Activated CD4-positive, CD25-positive, alpha-beta regulatory T cell treated with anti-CD3 and anti-CD28 coated beads, Interleukin-2, amount 50 U/mL, for 72 hours (primary cell): ENCODE data around the gene ANKFY1.

Experiments
- DNase-seq: peaks from one replicate; pipeline ENCODE4 v3.0.0; 2021

ANKFY1 gene, protein sequence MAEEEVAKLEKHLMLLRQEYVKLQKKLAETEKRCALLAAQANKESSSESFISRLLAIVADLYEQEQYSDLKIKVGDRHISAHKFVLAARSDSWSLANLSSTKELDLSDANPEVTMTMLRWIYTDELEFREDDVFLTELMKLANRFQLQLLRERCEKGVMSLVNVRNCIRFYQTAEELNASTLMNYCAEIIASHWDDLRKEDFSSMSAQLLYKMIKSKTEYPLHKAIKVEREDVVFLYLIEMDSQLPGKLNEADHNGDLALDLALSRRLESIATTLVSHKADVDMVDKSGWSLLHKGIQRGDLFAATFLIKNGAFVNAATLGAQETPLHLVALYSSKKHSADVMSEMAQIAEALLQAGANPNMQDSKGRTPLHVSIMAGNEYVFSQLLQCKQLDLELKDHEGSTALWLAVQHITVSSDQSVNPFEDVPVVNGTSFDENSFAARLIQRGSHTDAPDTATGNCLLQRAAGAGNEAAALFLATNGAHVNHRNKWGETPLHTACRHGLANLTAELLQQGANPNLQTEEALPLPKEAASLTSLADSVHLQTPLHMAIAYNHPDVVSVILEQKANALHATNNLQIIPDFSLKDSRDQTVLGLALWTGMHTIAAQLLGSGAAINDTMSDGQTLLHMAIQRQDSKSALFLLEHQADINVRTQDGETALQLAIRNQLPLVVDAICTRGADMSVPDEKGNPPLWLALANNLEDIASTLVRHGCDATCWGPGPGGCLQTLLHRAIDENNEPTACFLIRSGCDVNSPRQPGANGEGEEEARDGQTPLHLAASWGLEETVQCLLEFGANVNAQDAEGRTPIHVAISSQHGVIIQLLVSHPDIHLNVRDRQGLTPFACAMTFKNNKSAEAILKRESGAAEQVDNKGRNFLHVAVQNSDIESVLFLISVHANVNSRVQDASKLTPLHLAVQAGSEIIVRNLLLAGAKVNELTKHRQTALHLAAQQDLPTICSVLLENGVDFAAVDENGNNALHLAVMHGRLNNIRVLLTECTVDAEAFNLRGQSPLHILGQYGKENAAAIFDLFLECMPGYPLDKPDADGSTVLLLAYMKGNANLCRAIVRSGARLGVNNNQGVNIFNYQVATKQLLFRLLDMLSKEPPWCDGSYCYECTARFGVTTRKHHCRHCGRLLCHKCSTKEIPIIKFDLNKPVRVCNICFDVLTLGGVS

DNA sequence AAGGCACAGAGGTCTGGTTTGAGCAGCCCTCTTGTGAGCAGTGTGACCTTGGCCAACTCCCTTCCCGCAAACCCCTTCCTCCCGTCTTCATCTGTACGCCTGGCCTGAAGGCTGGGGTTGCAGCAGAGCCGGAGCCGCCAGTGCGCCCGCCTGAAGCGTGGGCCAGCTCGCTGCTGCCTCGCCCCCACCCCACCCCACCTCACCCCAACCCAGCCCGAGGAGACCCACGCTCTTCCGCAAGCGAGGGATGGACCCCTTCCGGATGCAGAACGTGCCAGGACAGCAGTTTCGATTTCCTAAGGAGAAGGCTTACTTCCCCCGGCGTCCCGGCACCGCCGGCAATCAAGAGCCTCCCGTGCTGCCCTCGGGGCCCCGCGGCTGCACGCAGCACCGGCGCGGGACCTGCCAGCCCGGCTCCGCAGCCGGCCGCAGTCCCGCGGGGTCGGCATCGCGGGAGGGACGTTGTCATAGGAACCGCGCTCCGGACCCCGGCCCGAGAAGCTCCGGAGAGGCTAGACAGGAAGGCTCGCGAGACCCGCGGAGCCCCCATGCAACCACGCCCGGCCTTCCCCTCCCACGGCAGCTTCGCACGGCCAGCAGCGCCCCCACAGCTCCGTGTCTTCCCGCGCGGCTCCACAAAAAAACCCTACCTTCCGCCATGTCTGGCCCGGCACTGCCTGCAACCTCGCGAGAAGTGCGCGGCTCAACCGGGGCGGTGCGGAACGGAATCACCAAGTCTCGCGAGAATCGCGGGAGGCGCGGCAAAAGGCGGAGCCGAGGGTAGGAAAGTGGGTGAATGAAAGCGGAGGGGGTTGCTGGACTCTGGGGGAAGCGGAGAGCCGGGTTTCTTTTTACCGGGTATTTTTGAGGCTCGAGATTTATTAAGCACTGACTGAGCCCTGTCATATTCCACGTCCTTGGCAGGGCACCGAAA is at the start of gene ANKFY1:
TSS of gene ANKFY1 (minus strand) at position 698 of the 934 bp plus-strand sequence. CDS start at position 660, 38 bp downstream.
- DNase-seq = peak; percentile 99

DNA sequence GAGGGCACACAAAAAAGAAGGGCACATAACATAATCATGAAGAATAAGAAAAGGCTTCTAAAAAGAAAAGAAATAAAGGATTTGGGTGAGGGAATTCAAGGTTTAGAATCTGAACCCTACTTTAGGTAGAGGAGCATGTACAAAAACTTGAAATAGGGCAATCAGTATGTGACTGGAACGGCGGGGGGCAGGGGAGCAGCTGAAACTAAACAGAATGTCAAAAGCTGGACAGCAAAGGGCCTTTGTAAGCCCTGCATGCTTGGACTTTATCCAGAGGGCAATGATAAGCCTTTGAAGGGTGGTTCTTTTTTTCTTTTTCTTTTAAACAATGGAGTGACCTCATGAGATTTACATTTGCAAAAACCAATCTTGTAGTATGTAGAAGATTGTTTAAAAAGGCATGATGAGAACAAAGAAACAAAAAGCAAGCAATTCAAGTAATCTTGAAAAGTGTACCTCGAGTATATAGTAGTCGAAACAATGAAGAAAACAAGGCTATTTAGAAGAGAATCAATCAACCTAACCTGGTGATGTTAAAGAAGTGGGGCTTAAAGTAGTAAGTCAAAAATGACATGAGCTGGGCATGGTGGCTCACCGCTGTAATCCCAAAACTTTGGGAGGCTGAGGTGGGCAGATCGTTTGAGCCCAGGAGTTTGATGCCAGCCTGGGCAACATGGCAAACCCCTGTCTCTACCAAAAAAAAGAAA is 46.7 kb upstream of the ANKFY1 start:
- DNase-seq = no peak

GRCh38 chr17:4309897-4310296 is 46.1 kb upstream of the ANKFY1 start:
- no peak for DNase-seq

DNA sequence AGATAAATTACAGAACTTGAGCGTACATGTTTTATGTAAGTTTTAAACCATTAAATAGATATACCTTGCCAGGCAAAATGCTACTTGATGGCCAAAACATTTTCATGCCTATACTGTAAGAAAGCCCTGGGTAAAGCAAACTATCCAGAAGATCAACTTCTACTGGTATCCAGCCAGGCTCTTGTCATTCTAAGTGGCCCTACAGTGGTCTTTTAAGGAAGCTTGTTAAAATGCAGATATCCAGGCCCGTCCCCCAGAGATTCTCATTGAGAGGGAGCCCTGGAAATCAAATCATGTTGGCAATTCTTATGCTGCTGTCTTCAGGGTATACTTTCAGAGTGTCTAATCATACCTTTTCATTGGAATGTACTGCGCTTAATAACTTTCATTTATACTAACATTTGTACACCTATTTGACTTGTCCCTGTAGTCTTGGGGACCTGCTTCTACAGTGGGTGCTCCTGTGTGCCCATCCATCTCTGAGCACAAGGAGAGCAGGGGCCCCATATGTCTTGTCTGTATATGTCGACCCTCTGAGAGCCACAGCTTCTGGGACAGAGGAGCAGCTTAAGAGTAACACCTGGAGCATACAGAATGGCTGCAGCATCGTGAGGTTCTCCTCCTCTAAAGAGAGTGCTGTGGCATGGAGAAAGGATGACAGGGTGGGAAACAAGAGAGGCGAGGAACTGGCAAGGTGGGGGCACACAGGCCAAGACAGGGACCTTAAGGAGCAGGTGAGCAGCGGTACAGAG is 43.6 kb upstream of the ANKFY1 start:
- no peak for DNase-seq

DNA sequence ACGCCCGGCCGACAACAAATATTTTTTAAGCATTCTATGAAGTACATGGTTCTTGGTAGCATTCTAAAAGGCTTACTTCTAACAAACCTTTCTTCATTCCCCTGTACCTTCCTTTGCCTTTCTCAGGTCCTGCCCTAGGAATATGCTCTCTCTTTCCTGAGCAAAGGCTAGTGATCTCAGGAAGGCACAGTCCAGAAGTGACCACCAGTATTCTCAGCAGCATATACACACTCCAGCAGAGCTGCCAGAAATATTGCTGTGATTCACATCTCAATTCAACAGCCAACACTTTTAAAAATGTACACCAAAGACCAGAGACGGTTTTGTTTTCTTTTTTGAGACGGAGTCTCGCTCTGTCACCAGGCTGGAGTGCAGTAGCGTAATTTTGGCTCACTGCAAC is 41.4 kb upstream of the ANKFY1 start:
- no peak for DNase-seq

- DNase-seq = no peak
Observed at GRCh38 chr17:4304417-4305027, 40.7 kb upstream of the ANKFY1 start.

DNA sequence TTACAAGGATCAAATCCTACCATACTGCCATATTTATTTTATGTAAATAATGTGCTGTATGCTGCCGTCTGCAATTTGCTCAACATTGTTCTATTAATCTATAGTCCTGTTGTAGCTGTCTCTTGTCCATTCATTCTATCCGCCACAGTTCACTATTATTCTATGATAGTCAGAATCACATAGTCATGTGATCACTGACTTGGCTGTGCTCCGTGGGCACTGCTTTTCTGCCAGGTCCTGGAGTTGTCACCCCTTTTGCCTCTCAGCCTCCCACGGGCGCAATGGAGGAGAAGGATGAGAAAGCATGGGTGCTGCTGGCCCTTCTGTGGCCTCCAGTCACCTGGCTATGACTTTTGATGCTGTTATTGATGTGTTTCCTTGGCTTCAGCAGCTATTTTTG is 37.3 kb upstream of the ANKFY1 start:
- DNase-seq = no peak

- no peak for DNase-seq
Observed at GRCh38 chr17:4297351-4297750, 33.6 kb upstream of the ANKFY1 start.

DNA sequence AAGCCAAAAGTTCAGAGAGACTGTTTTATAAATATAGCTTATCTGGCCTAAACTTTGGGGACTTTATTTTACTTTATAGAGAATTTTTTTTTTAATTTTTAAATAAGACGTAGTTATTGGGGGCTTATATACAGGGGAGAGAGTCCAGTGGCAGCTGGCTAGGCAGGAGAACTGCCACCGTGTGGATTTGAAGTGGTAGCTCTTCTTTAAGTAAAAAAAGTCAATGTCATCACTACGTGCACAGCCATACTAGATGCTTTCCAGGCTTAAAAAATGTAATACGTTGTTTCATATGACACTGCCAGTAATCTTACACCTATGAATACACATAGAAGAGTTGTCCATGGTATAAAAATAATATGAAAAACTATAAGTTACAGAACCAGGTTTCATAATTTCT is 31.9 kb upstream of the ANKFY1 start:
- no peak for DNase-seq

GRCh38 chr17:4293572-4293971 is 29.8 kb upstream of the ANKFY1 start:
- DNase-seq = no peak

- DNase-seq = no peak
Observed at GRCh38 chr17:4287710-4288109, 23.9 kb upstream of the ANKFY1 start.

DNA sequence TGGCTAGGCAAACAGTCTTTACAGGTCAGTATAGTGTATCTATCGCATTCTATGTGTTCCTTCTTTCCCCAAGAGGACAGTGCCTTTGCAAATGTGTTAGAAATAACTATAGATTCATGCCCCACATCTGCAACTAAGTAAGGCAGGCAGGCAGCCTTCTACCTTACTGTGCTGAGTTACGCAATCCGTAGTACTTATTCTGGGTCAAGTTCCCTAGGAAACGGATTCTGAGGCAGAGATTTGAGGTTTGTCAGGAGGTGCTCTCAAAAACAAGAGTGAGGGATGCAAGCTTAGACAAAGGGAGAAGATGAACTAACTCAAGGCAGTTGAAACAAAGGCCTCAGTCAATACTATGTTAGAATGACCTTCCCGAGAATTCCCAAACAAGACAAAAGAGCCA is 12.7 kb upstream of the ANKFY1 start:
- DNase-seq = no peak

- DNase-seq = no peak
Observed at GRCh38 chr17:4272972-4273368, 9.2 kb upstream of the ANKFY1 start.

DNA sequence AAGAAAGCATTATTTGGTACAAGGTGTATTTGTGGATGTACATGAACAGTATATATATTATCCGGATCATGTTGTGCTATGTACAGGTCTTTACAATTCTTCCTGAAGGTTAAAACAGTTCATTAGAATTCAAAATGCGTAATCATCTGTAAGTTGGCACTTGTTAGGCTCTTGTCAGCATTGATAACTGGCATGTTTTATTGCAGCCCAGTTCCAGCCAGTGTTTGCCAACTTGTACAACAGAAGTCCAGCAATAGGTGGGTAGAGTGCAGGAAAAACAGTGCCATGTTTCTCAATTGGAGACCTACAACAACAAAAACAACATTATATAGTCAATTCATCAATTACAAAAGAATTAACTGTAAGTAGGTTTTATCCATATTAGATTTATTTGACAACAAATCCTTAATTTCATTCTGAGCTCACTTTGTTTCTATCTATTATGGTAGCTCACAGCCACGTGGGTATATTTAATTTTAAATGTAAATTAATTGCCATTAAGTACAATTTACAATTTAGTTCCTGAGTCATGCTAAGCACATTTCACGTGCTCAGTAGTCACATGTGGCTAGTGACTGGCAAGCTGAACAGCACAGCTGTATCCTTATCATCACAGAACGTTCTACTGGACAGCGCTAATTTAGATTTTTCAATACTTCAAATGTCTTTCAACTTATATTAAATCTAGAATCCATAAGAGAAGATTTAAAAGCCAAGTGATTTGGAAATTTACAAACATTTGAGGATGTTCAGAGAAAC is 8.6 kb upstream of the ANKFY1 start:
- no peak for DNase-seq

- DNase-seq = no peak
Observed at GRCh38 chr17:4270736-4271135, 7.0 kb upstream of the ANKFY1 start.

GRCh38 chr17:4269915-4270314 is 6.1 kb upstream of the ANKFY1 start:
- DNase-seq = no peak

DNA sequence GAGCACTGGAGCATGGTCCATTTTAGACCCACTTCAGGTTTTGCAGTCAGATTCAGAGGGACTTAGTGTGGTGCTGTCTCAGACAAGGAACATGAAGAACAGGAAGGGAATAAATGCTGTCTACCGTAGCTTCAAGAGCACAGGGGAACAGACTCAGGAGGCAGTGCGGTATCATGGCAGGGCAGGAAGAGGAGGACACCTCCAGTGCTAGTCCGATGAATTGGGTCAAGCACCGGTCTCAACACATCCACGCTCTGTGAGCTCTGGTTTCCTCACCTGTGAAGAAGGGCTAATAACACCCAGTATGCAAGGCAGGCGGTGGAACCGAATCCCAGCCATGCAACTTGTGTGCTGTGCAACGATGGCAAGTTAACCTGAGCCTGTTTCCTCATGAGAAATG is 3.6 kb upstream of the ANKFY1 start:
- no peak for DNase-seq

- DNase-seq = no peak
Observed at GRCh38 chr17:4266550-4266949, 2.8 kb upstream of the ANKFY1 start.

GRCh38 chr17:4262703-4263102 is 1.1 kb downstream of the ANKFY1 start:
- no peak for DNase-seq

- DNase-seq = no peak
Observed at GRCh38 chr17:4261452-4261851, 2.3 kb downstream of the ANKFY1 start.
